Right ventricle myocardium inferior (tissue), 1 donor: ENCODE measurements around the gene MSRB3. TPM values are rescaled to one million over a fixed set of nuclear protein-coding genes. Genes with fewer than 3 reads are reported as not detected.

Source experiments
- ATAC-seq: fragments of 200-7000 bp; cut with Tn5 transposase; one replicate; pipeline ENCODE4 v1.9.1; 2020; ENCODE audit warnings: mild to moderate bottlenecking, moderate library complexity
- DNase-seq: peaks from one replicate; pipeline ENCODE4 v3.0.0; 2021; ENCODE audit errors: missing footprints
- intact Hi-C: fragments of 100-400 bp; cut with DNase I; formaldehyde crosslinking; loops from one replicate; pipeline ENCODE4 v1.11.0; 2022
- long read RNA-seq: library from polyadenylated mRNA; unstranded; transcript quantifications from one replicate; pipeline ENCODE4 v2.0.0, GENCODE V29; 2021
- total RNA-seq: library from RNA; stranded (reverse); fragmentation: NEBNext Ultra II Directional; extraction: Animal tissue kit (Norgen Biotek cat#: 25700); gene quantifications from one replicate; pipeline ENCODE4 v1.2.1, GENCODE V29; 2021
- donor health status: DM: no; HTN: yes; CAD: no; lungs with severe emphysema.

MSRB3 gene
- 148 TPM for total RNA-seq
- long read RNA-seq, full-length matches to known transcripts: 191 of 221 reads
- long read RNA-seq, partial matches to known transcripts: 1 of 221 reads
- long read RNA-seq, other reads (novel, unspliced or antisense): 29 of 221 reads

GRCh38 chr12:65278576-65279368, at the start of gene MSRB3:
Gene MSRB3, plus strand, starts transcription at chr12:65278683. Its CDS starts 29,897 bp downstream, at chr12:65308580.
- intact Hi-C loops: no loop called here
- DNase-seq (peak; percentile 85), ATAC-seq (peak; percentile 97)

DNA sequence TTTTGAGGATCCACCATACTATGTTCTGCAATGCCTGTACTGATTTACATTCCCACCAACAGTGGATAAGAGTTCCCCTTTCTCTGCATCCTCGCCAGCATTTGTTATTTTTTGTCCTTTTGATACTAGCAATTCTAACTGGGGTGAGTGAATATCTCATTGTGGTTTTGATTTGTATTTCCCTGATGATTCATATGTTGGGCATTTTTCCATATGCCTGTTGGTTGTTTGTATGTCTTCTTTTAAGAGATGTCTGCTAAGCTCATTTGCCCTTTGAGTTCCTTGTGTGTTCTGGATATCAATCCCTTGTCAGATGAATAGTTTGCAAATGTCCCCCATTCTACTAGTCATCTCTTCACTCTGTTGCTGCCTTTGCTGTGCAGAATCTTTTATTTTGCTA, 49.0 kb upstream of the MSRB3 start:
- ATAC-seq (no peak), DNase-seq (no peak)
- intact Hi-C loops: no loop called here

- intact Hi-C loops: loop anchor here (5.0 kb wide), 3 partner anchors 60 to 340 kb away; partner anchors contain the start of gene WIF1
- ATAC-seq (no peak), DNase-seq (no peak)
These were observed 45.9 kb upstream of the MSRB3 start for GRCh38 chr12:65232476-65233077.

- no peak for ATAC-seq
- no peak for DNase-seq
- intact Hi-C loops: no loop called here
These were observed 41.3 kb upstream of the MSRB3 start for GRCh38 chr12:65237153-65237552.

- ATAC-seq (no peak), DNase-seq (no peak)
- intact Hi-C loops: no loop called here
These were observed 39.9 kb upstream of the MSRB3 start for GRCh38 chr12:65238609-65239008.

- no peak for ATAC-seq
- no peak for DNase-seq
- intact Hi-C loops: no loop called here
These were observed 29.5 kb upstream of the MSRB3 start for GRCh38 chr12:65248656-65249633.

DNA sequence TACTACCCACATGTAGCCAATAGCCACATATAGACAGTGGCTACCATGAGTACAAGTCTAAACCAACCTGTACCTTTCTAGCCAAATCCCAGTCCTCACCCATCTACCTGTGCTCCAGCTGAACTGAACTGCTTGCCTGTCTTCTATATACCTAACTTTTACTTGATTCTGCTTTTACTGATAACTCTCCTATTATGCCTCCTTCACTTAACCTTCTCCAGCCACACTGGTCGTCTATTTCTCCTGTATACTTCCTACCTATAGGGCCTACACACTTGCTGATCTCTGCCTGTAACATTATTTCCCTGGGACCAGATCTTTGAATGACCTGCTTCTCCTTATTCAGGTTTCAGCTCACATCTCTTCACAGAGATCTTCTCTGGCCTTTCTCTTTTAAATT, 26.0 kb upstream of the MSRB3 start:
- intact Hi-C loops: no loop called here
- DNase-seq (no peak), ATAC-seq (no peak)

DNA sequence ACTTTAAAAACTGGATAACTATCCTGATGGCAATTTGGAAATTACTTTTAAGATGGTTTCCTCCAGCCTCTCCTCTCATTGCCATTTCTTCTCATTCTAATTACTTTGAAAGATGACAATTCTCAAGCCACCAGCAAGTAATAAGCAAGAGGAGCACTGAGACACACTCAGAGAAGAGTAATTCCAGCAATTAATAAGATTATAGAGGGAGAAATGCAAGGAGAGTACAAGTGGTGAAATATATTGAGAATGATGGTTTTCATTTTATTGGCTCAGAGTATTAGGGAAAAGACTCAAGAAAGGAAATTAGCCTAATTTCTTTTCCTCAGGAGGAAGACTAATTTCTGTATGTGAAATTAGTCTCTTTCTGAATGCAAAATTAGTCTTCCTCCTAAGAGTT, 20.5 kb upstream of the MSRB3 start:
- ATAC-seq (no peak), DNase-seq (no peak)

DNA sequence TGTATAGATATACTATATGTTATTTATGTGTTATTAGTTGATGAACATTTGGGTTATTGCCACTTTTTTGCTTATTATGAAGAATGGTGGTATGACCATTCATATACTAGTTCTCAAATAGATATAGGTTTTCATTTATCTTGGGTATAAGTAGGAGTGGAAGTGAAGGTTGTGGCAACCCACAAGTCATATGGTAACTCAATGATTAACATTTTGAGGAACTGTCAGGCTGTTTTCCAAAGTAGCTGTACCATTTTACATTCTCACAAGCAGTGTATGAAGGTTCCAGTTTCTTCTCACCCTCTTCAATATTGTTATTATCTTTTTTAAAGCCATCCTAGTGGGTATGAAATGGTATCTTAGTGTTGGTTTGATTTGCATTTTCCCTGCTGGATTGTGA, 19.0 kb upstream of the MSRB3 start:
- intact Hi-C loops: no loop called here
- DNase-seq (no peak), ATAC-seq (no peak)

More for the DNA sequence above, 20.5 kb upstream of the MSRB3 start:
- intact Hi-C loops: no loop called here

DNA sequence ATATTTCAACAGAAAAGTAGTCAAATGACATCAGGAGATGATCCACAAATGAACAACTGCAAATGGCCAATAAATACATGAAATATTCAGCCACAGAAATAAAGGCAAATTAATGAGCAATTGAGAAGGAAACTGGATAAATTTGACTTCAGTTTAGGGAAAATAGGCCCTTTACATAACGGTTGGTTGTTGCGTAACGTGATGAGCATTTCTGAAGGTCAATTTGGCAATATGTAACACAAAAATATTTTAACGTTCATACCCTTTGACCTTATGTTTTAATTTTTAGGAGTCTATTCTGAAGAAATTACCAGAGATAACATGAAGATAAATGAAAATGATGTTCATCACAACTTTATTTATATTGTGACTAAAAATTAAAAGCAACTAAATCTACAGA, 14.7 kb upstream of the MSRB3 start:
- ATAC-seq (no peak), DNase-seq (no peak)
- intact Hi-C loops: no loop called here

GRCh38 chr12:65266408-65266807, 12.1 kb upstream of the MSRB3 start:
- intact Hi-C loops: no loop called here
- DNase-seq: no peak
- no peak for ATAC-seq

- no peak for DNase-seq
- no peak for ATAC-seq
- intact Hi-C loops: no loop called here
These were observed 8.9 kb upstream of the MSRB3 start for GRCh38 chr12:65269603-65270002.

DNA sequence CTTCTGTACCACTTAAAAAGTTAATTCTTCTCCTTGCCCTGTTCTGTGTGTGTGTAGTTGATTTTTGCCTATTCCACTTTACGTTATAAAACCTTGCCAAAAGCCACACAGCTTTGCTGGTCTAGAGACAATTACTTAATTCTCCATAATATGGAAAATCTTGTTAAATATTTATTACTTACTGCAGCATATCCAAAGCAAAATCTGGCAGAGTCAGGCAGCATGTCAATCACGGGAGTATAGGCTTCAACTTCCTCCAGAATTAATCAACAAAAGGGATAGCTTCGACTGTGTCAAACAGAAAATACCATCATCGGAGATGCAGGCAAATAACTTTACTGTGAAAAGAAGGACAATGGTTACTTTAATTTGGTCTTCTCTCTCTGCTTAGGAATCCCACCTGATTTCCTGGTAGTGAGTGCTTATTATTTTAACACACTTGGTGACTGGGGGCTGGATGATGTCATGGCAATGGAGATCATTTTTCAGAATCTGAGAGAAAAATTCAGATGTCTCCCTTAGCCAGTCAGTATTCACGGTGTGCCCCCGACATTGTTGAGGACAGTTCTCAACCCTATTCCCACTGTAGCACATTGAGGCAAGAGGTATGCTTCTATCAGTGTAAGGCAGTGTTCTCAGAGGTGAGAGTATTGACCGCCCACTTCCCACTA, 3.7 kb upstream of the MSRB3 start:
- DNase-seq: no peak
- intact Hi-C loops: no loop called here
- ATAC-seq: no peak

DNA sequence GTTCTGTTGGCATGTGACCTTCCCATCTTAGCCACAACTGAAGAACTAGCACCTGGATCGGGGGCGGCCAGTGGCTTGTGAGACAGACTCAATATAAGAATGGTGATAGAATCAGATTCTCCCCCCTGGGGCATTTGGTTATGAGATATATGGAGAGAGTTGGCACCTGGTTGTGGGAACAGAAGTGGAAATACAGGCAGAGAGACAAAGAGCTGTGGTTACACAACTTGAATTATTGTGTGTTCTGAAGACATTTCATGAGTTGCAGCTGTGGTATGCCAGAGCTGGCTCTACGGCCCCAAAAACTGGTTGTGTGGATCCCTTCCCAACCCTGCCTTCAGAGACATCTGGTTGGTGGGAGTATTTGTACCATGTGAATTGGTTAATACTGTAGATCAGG, 2.9 kb upstream of the MSRB3 start:
- no peak for DNase-seq
- intact Hi-C loops: no loop called here

DNA sequence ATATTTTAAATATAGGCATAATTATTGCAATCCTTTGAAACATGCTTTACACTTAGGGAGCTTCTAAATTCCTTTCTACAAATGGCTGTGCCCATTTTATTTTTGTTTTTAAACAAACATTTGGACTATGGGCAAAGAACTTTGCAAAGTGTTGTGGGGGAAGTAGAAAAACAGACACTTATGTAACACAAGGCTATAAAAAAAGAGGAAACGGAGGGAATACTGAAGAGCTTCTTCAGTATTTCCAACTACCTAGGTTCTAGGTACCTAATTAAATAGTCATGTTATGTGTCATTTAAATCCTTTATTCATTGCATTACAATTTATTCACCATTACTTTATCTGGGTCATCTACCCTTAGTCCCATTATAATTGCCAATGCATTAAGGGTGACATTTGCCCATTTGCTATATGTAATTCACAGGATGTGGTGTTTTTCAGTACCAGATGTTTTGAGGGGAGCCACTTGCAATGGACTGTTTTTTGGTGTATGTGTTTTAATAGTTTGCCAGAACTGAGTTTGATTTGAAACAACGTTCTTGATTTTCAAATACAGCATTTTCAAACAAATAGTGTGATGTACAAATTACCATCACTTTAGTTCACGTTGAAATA, 1.5 kb upstream of the MSRB3 start:
- intact Hi-C loops: no loop called here
- ATAC-seq (no peak), DNase-seq (no peak)

More for the DNA sequence above, 2.9 kb upstream of the MSRB3 start:
- ATAC-seq: no peak

GRCh38 chr12:65277994-65278575, 398 bp upstream of the MSRB3 start:
- ATAC-seq (no peak), DNase-seq (no peak)
- intact Hi-C loops: no loop called here

- ATAC-seq: peak; percentile 82
- DNase-seq: no peak
- intact Hi-C loops: no loop called here
These were observed 1.1 kb downstream of the MSRB3 start for GRCh38 chr12:65279369-65280112.
